Fibroblast of lung (primary cell): ENCODE data around the gene PFKP.

Experiments
- EZH2 ChIP-seq: IDR thresholded peaks from 2 replicates; pipeline ENCODE4 v1.5.1; 2012; ENCODE audit warnings: low read length, control low read depth, mild to moderate bottlenecking; ENCODE audit errors: missing control alignments
- TF ChIP-seq, protein P1 (sequence below), 2 donors: IDR thresholded peaks in 1 of 2; conservative IDR thresholded peaks in 1 of 2; 1 replicate in 1 of 2; 2 replicates in 1 of 2; pipeline ENCODE4 v1.5.1; 2011 to 2012; ENCODE audit warnings: low read length in 2 of 2, control low read depth in 1 of 2, inconsistent platforms in 1 of 2, low read depth in 1 of 2, mild to moderate bottlenecking in 1 of 2

DNA sequence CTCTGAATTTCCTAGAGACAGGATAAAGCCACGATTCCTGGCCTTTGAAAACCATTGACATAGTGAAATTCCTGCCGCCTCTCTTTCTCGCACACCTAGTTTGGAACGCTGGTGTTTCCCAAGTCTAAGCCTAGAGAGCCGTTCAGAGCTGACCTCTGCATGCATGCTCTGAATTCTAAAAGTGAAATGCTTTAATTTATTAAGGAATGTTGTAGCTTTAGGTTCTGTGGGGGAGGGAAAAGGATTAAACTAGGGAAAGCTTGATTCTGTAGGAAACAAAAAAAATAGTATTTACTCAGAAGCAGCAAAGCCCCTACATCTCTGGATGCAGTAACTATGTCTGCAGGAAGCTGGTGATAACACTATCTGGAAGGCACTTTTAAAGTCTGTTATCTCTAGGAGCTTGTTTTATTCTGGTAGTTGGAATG is 27.3 kb downstream of the PFKP start:
- TF ChIP-seq, protein P1, sequence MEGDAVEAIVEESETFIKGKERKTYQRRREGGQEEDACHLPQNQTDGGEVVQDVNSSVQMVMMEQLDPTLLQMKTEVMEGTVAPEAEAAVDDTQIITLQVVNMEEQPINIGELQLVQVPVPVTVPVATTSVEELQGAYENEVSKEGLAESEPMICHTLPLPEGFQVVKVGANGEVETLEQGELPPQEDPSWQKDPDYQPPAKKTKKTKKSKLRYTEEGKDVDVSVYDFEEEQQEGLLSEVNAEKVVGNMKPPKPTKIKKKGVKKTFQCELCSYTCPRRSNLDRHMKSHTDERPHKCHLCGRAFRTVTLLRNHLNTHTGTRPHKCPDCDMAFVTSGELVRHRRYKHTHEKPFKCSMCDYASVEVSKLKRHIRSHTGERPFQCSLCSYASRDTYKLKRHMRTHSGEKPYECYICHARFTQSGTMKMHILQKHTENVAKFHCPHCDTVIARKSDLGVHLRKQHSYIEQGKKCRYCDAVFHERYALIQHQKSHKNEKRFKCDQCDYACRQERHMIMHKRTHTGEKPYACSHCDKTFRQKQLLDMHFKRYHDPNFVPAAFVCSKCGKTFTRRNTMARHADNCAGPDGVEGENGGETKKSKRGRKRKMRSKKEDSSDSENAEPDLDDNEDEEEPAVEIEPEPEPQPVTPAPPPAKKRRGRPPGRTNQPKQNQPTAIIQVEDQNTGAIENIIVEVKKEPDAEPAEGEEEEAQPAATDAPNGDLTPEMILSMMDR (conservative IDR thresholded peaks at IDR 0.05 in 1 of 2, IDR thresholded peaks at IDR 0.05 in 1 of 2; ENCODE audit: low read depth in 1 of 2, low read length in 2 of 2), result no peak
- no peak for TF ChIP-seq EZH2
